KMS-11 (cell line): Measurements from ENCODE around the gene CNIH3.

ENCODE experiments used
- H2AFZ ChIP-seq: fragments of 200-600 bp; sonication (generic); 2 replicates; pipeline ENCODE4 v1.6.1; 2016; ENCODE audit warnings: antibody characterized with exemption, mixed run types, low read depth
- H3K27ac ChIP-seq: fragments of 200-600 bp; sonication (generic); 2 replicates; pipeline ENCODE4 v1.6.1; 2016; ENCODE audit warnings: mild to moderate bottlenecking, mixed run types
- H3K27me3 ChIP-seq: fragments of 200-600 bp; sonication (generic); 2 replicates; pipeline ENCODE4 v1.6.1; 2017; ENCODE audit warnings: mild to moderate bottlenecking, low read depth, mixed run types, moderate library complexity; ENCODE audit not compliant: insufficient read depth
- H3K36me3 ChIP-seq: fragments of 200-600 bp; sonication (generic); 2 replicates; pipeline ENCODE4 v1.6.1; 2017; ENCODE audit warnings: mild to moderate bottlenecking, mixed run types; ENCODE audit not compliant: insufficient read depth
- H3K4me1 ChIP-seq: fragments of 200-600 bp; sonication (generic); 2 replicates; pipeline ENCODE4 v1.6.1; 2016; ENCODE audit warnings: mild to moderate bottlenecking, low read depth, mixed run types; ENCODE audit not compliant: poor library complexity, severe bottlenecking
- H3K4me2 ChIP-seq: fragments of 200-600 bp; sonication (generic); 2 replicates; pipeline ENCODE4 v1.7.0; 2016; ENCODE audit warnings: mild to moderate bottlenecking, mixed run types
- H3K4me3 ChIP-seq: fragments of 200-600 bp; sonication (generic); IDR thresholded peaks from 2 replicates; pipeline ENCODE4 v1.6.1; 2017; ENCODE audit warnings: low read depth, low read length, mixed read lengths; ENCODE audit not compliant: insufficient read depth
- H3K79me2 ChIP-seq: fragments of 200-600 bp; sonication (generic); 2 replicates; pipeline ENCODE4 v1.6.1; 2016; ENCODE audit warnings: low read depth, mixed run types; ENCODE audit not compliant: insufficient read depth
- H3K9ac ChIP-seq: fragments of 200-600 bp; sonication (generic); 2 replicates; pipeline ENCODE4 v1.6.1; 2016; ENCODE audit warnings: mild to moderate bottlenecking, mixed run types
- H4K20me1 ChIP-seq: fragments of 200-600 bp; sonication (generic); 2 replicates; pipeline ENCODE4 v1.6.1; 2016; ENCODE audit warnings: mild to moderate bottlenecking, mixed run types; ENCODE audit not compliant: insufficient read depth
- TF ChIP-seq, protein P1 (sequence below): fragments of 200-600 bp; sonication (generic); conservative IDR thresholded peaks from 2 replicates; pipeline ENCODE4 v1.6.1; 2017; ENCODE audit warnings: low read depth, mild to moderate bottlenecking, antibody characterized with exemption, low read length, moderate library complexity, mixed read lengths

The CNIH3 gene

DNA sequence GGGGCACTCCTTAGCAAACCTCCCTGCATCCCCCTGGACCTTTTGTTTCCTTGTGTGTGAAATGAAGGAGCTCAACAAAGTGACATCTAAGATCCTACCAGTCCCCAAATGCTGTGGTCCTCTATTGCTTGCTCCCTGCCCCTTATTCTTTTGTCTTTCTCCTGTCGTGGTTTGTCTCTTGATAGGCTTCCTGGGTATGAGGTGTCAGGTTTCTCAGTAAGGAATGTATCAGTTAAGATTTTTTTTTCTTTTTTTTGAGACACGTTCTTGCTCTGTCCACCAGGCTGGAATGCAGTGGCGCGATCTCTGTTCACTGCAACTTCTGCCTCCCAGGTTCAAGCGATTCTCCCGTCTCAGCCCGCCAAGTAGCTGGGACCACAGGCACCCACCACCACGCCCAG, 16.8 kb downstream of the CNIH3 start:
- Histone ChIP-seq H3K9ac (no peak overlapping the region), H3K4me3 (no peak overlapping the region), H3K27ac (no peak overlapping the region), H3K4me1 (peaks cover 67% of the 10 kb centered on the region), H2AFZ (no peak overlapping the region), H3K36me3 (no peaks in the 10 kb centered on the region), H3K4me2 (peak overlapping the region; percentile 22; the same call in 1 of the 2 replicates), H3K27me3 (no peaks in the 10 kb centered on the region), H3K79me2 (no peaks in the 10 kb centered on the region), H4K20me1 (no peaks in the 10 kb centered on the region)
- TF ChIP-seq, protein P1, sequence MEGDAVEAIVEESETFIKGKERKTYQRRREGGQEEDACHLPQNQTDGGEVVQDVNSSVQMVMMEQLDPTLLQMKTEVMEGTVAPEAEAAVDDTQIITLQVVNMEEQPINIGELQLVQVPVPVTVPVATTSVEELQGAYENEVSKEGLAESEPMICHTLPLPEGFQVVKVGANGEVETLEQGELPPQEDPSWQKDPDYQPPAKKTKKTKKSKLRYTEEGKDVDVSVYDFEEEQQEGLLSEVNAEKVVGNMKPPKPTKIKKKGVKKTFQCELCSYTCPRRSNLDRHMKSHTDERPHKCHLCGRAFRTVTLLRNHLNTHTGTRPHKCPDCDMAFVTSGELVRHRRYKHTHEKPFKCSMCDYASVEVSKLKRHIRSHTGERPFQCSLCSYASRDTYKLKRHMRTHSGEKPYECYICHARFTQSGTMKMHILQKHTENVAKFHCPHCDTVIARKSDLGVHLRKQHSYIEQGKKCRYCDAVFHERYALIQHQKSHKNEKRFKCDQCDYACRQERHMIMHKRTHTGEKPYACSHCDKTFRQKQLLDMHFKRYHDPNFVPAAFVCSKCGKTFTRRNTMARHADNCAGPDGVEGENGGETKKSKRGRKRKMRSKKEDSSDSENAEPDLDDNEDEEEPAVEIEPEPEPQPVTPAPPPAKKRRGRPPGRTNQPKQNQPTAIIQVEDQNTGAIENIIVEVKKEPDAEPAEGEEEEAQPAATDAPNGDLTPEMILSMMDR: no peak

DNA sequence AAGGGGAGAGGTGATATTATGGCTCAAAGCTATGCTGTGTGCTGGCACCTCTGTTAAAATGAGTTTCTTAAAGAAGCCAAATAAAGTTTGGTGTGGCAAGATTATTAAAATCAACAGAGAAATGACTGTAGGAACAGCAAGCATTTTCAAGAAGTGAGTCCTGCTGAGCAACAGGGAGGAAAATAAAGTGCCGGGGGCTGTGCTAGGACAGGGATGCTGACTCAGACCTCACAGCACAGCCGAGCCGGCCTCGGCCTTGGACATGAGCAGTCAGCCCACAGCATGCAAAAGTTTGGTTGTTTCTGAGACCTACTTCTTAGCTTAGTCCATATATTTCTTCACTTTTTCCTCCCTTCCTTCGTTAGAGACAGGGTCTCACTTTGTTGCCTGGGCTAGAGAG, 19.2 kb downstream of the CNIH3 start:
- TF ChIP-seq, protein P1: no peak
- H3K36me3 ChIP-seq: no peaks in the 10 kb centered on the region
- H2AFZ ChIP-seq: no peak overlapping the region
- no peaks in the 10 kb centered on the region for H4K20me1 ChIP-seq
- H3K27ac ChIP-seq: no peak overlapping the region
- H3K4me1 ChIP-seq: peaks cover 47% of the 10 kb centered on the region
- H3K4me3 ChIP-seq: no peak overlapping the region
- no peaks in the 10 kb centered on the region for H3K27me3 ChIP-seq
- no peaks in the 10 kb centered on the region for H3K79me2 ChIP-seq
- H3K9ac ChIP-seq: no peak overlapping the region
- H3K4me2 ChIP-seq: no peak overlapping the region

DNA sequence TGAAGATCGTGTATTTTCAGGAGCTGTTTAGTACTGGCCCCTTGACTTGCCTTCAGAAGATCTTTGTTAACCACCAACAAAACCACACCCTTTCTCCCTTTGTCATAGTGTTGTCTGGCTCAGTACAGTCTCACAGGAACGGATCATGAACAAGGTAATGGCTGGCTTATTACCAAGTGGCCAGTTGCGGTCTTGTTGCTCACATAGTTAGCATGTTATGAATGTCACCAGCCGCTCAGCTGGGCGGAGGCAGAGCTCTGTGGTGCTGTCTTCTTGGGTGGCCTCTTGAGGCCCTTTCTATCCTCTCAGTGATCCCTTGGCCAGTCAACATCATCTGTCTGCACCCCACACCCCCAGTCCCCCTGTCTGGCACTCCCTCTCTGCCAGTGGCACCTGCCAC, 21.4 kb downstream of the CNIH3 start:
- no peak overlapping the region for H3K4me2 ChIP-seq
- no peaks in the 10 kb centered on the region for H3K27me3 ChIP-seq
- no peak overlapping the region for H2AFZ ChIP-seq
- no peaks in the 10 kb centered on the region for H3K36me3 ChIP-seq
- no peak overlapping the region for H3K4me3 ChIP-seq
- TF ChIP-seq, protein P1: no peak
- H3K79me2 ChIP-seq: no peaks in the 10 kb centered on the region
- no peaks in the 10 kb centered on the region for H4K20me1 ChIP-seq
- no peak overlapping the region for H3K27ac ChIP-seq
- peaks cover 37% of the 10 kb centered on the region for H3K4me1 ChIP-seq
- H3K9ac ChIP-seq: no peak overlapping the region

DNA sequence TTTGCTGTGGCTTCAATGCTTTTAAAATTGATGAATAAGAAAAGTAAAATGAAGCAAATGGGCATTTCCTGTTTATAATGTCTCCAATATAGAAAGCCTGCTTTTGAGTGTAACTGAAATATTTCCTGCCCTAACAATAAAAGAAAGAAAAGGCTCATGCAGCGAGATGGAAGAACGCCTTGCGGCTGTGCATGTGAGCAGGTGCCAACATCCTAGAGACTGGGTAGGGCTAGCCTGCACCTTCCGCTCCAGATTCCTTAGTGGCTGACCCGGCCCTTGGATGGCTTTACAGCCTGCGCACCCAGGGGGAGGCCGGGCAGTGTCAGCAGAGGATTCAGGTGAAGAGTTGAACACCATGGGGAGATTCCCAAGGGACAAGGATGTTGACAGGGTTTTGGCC, 21.8 kb downstream of the CNIH3 start:
- no peak overlapping the region for H3K27ac ChIP-seq

More for the DNA sequence above, 21.8 kb downstream of the CNIH3 start:
- no peak overlapping the region for H3K9ac ChIP-seq
- H4K20me1 ChIP-seq: no peaks in the 10 kb centered on the region
- no peak overlapping the region for H3K4me3 ChIP-seq
- no peak overlapping the region for H2AFZ ChIP-seq
- no peak overlapping the region for H3K4me2 ChIP-seq
- peaks cover 32% of the 10 kb centered on the region for H3K4me1 ChIP-seq
- no peaks in the 10 kb centered on the region for H3K36me3 ChIP-seq
- H3K27me3 ChIP-seq: no peaks in the 10 kb centered on the region
- no peaks in the 10 kb centered on the region for H3K79me2 ChIP-seq
- TF ChIP-seq, protein P1: no peak
